ENCODE data around the gene NABP2. TPM values are rescaled to one million over a fixed set of nuclear protein-coding genes. Genes with fewer than 3 reads are reported as not detected.
"Not testable (repeated sequence)": the region's sequence is repeated elsewhere in the genome, so short reads cannot be mapped to it uniquely, and the experiment has no call there.

Gene NABP2
- total RNA-seq, 1 experiment from 2014 or later, result 68.1 TPM

GRCh38 chr12:56244494-56244893 is 20.4 kb downstream of the NABP2 start:
- no peak for DNase-seq (ENCODE audit: low read depth)

GRCh38 chr12:56247923-56248322 is 23.8 kb downstream of the NABP2 start:
- no peak for DNase-seq (ENCODE audit: low read depth)

- DNase-seq (ENCODE audit: low read depth), result no peak
Observed at GRCh38 chr12:56248711-56249110, 24.6 kb downstream of the NABP2 start.

GRCh38 chr12:56252649-56253048 is 28.5 kb downstream of the NABP2 start:
- DNase-seq (ENCODE audit: low read depth), result no peak

GRCh38 chr12:56253091-56253490 is 28.9 kb downstream of the NABP2 start:
- no peak for DNase-seq (ENCODE audit: low read depth)

- DNase-seq (ENCODE audit: low read depth), result no peak
Observed at GRCh38 chr12:56255671-56256070, 31.5 kb downstream of the NABP2 start.

- peak; percentile 75 for DNase-seq (ENCODE audit: low read depth)
Observed at GRCh38 chr12:56256326-56256960, 32.3 kb downstream of the NABP2 start.

GRCh38 chr12:56257071-56257470 is 32.9 kb downstream of the NABP2 start:
- no peak for DNase-seq (ENCODE audit: low read depth)

- no peak for DNase-seq (ENCODE audit: low read depth)
Observed at GRCh38 chr12:56257491-56258067, 33.4 kb downstream of the NABP2 start.

GRCh38 chr12:56258068-56258819 is 34.1 kb downstream of the NABP2 start, which contains the start of gene ANKRD52:
ANKRD52 (minus strand) TSS chr12:56258384; CDS start chr12:56258269, 115 bp downstream.
- DNase-seq (ENCODE audit: low read depth), result peak; percentile 82

- DNase-seq (ENCODE audit: low read depth), result no peak
Observed at GRCh38 chr12:56258820-56259183, 34.7 kb downstream of the NABP2 start.

- no peak for DNase-seq (ENCODE audit: low read depth)
Observed at GRCh38 chr12:56260380-56260779, 36.2 kb downstream of the NABP2 start.

- DNase-seq (ENCODE audit: low read depth), result no peak
Observed at GRCh38 chr12:56260921-56261320, 36.8 kb downstream of the NABP2 start.

GRCh38 chr12:56261503-56262232 is 37.5 kb downstream of the NABP2 start:
- peak; percentile 85 for DNase-seq (ENCODE audit: low read depth)

GRCh38 chr12:56262955-56263354 is 38.8 kb downstream of the NABP2 start:
- DNase-seq (ENCODE audit: low read depth), result not testable (repeated sequence)

GRCh38 chr12:56266068-56266692 is 42.0 kb downstream of the NABP2 start:
- not testable (repeated sequence) for DNase-seq (ENCODE audit: low read depth)

GRCh38 chr12:56266693-56267442 is 42.7 kb downstream of the NABP2 start, which contains the start of gene COQ10A:
COQ10A (plus strand) TSS chr12:56266942; CDS start chr12:56267119, 177 bp downstream.
- peak; percentile 77 for DNase-seq (ENCODE audit: low read depth)

- DNase-seq (ENCODE audit: low read depth), result no peak
Observed at GRCh38 chr12:56267443-56268071, 43.4 kb downstream of the NABP2 start.

- peak; percentile 27 for DNase-seq (ENCODE audit: low read depth)
Observed at GRCh38 chr12:56271031-56271430, 46.9 kb downstream of the NABP2 start.

- not testable (repeated sequence) for DNase-seq (ENCODE audit: low read depth)
Observed at GRCh38 chr12:56272468-56272867, 48.3 kb downstream of the NABP2 start.
